B cell (primary cell): ENCODE results near the gene DNAJC4. TPM values are rescaled to one million over a fixed set of nuclear protein-coding genes. Genes with fewer than 3 reads are reported as not detected.

Source experiments
- ATAC-seq: fragments of 200-7000 bp; cut with Tn5 transposase; one replicate; pipeline ENCODE4 v1.10.0; 2021; ENCODE audit warnings: low read depth, mild to moderate bottlenecking, moderate number of reproducible peaks, moderate library complexity
- CTCF ChIA-PET: fragments of 350-600 bp; sonication (Branson Sonifier 250); formaldehyde crosslinking; loops from one replicate; lab custom pipeline; 2021; ENCODE audit warnings: antibody characterized with exemption, inconsistent platforms; lab: Charles Lee
- POLR2A ChIA-PET: fragments of 350-600 bp; sonication (Branson Sonifier 250); formaldehyde crosslinking; loops from one replicate; lab custom pipeline; 2021; ENCODE audit warnings: antibody characterized with exemption; lab: Charles Lee
- DNase-seq: peaks from one replicate; pipeline ENCODE4 v3.0.0; 2013
- H2AFZ ChIP-seq: 2 replicates; pipeline ENCODE4 v1.6.1; 2012; ENCODE audit warnings: mild to moderate bottlenecking, low read depth, low read length; ENCODE audit not compliant: insufficient read depth, poor library complexity, severe bottlenecking
- H3K27ac ChIP-seq, 2 donors: 1 replicate in 1 of 2; 2 replicates in 1 of 2; pipeline ENCODE4 v1.5.1; 2012 to 2013; ENCODE audit warnings: low read length in 2 of 2, mild to moderate bottlenecking in 2 of 2, moderate library complexity in 1 of 2
- H3K27me3 ChIP-seq, 4 experiments: fragments of 200-600 bp in 1 of 4; sonication (generic) in 1 of 4; replicated peaks in 1 of 4; 1 replicate in 2 of 4; 2 replicates in 2 of 4; pipeline versions ENCODE4 v1.6.1 to v1.7.0; 2013 to 2016; ENCODE audit warnings: low read length in 3 of 4, mild to moderate bottlenecking in 2 of 4, mixed read lengths in 1 of 4, moderate library complexity in 1 of 4; ENCODE audit not compliant: insufficient read depth in 4 of 4, control insufficient read depth in 3 of 4; ENCODE audit errors: control extremely low read depth in 1 of 4
- H3K36me3 ChIP-seq, 2 experiments: replicated peaks in 1 of 2; 1 replicate in 1 of 2; 2 replicates in 1 of 2; pipeline versions ENCODE4 v1.6.1 to v1.7.1; 2013; ENCODE audit warnings: low read length in 1 of 2; ENCODE audit not compliant: insufficient read depth in 2 of 2, control insufficient read depth in 1 of 2; ENCODE audit errors: control extremely low read depth in 1 of 2, extremely low read depth in 1 of 2
- H3K4me1 ChIP-seq, 2 donors: fragments of 200-600 bp in 1 of 2; sonication (generic) in 1 of 2; 1 replicate in 1 of 2; 2 replicates in 1 of 2; pipeline versions ENCODE4 v1.5.1 to v1.6.1; 2013 to 2017; ENCODE audit warnings: low read length in 2 of 2; ENCODE audit not compliant: control insufficient read depth in 2 of 2, insufficient read depth in 2 of 2
- H3K4me2 ChIP-seq: replicated peaks from 2 replicates; pipeline ENCODE3; 2012; ENCODE audit warnings: mild to moderate bottlenecking, low read depth, low read length; ENCODE audit not compliant: poor library complexity, severe bottlenecking
- H3K4me3 ChIP-seq, 5 experiments: fragments of 200-600 bp in 1 of 5; sonication (generic) in 1 of 5; 1 replicate in 3 of 5; 2 replicates in 2 of 5; pipeline versions ENCODE4 v1.5.1 to v1.7.0; 2011 to 2016; ENCODE audit warnings: low read length in 4 of 5, mild to moderate bottlenecking in 4 of 5, low read depth in 2 of 5, control low read depth in 1 of 5, moderate library complexity in 1 of 5; ENCODE audit not compliant: insufficient read depth in 1 of 5; ENCODE audit errors: control extremely low read depth in 1 of 5, extremely low read depth in 1 of 5
- H3K79me2 ChIP-seq: fragments of 200-600 bp; sonication (generic); one replicate; pipeline ENCODE4 v1.6.0; 2016; ENCODE audit warnings: low read length; ENCODE audit not compliant: control insufficient read depth, insufficient read depth
- H3K9ac ChIP-seq: fragments of 200-600 bp; sonication (generic); 2 replicates; pipeline ENCODE4 v1.6.1; 2017; ENCODE audit warnings: mild to moderate bottlenecking, low read length, moderate library complexity
- H3K9me3 ChIP-seq, 3 donors: one replicate each; pipeline versions ENCODE4 v1.6.1 to v1.7.1; 2013; ENCODE audit warnings: low read length in 2 of 3; ENCODE audit not compliant: control insufficient read depth in 2 of 3, insufficient read depth in 1 of 3; ENCODE audit errors: control extremely low read depth in 1 of 3
- H4K20me1 ChIP-seq: 2 replicates; pipeline ENCODE4 v1.6.0; 2012; ENCODE audit warnings: mild to moderate bottlenecking, low read length; ENCODE audit not compliant: insufficient read depth, control insufficient read depth, poor library complexity, severe bottlenecking
- H3K27ac Mint-ChIP-seq: one replicate; pipeline ENCODE4 v1.8.0; 2021; ENCODE audit warnings: mixed read lengths
- H3K27me3 Mint-ChIP-seq: one replicate; pipeline ENCODE4 v1.8.0; 2021; ENCODE audit warnings: mixed read lengths
- H3K4me1 Mint-ChIP-seq: one replicate; pipeline ENCODE4 v1.8.0; 2021; ENCODE audit warnings: mixed read lengths
- H3K4me3 Mint-ChIP-seq: one replicate; pipeline ENCODE4 v1.8.0; 2021; ENCODE audit warnings: mixed read lengths
- H3K9me3 Mint-ChIP-seq: one replicate; pipeline ENCODE4 v1.8.0; 2022; ENCODE audit warnings: mixed read lengths; ENCODE audit not compliant: insufficient read depth
- CTCF ChIP-seq: fragments of 200-600 bp; IDR thresholded peaks from one replicate; pipeline ENCODE4 v1.8.0; 2022; ENCODE audit warnings: antibody characterized with exemption, mild to moderate bottlenecking
- EZH2 ChIP-seq: IDR thresholded peaks from 2 replicates; pipeline ENCODE4 v1.6.1; 2012; ENCODE audit warnings: borderline replicate concordance, low read depth, mild to moderate bottlenecking, moderate library complexity, low read length; ENCODE audit not compliant: insufficient read depth, poor library complexity, severe bottlenecking
- WGBS: methylation state at CpG from one replicate; pipeline ENCODE4 v1.1.5; 2013; ENCODE audit warnings: missing lambda C conversion rate; ENCODE audit not compliant: insufficient coverage; 5-methylcytosine and 5-hydroxymethylcytosine counted together
- intact Hi-C: fragments of 100-400 bp; cut with micrococcal nuclease; formaldehyde crosslinking; loops from one replicate; pipeline ENCODE4 v1.10.0; 2022
- polyA plus RNA-seq: library from polyadenylated mRNA; depleted of rRNA; stranded (reverse); fragments of >200 nt; gene quantifications from 2 replicates; pipeline ENCODE4 v1.2.3, GENCODE V29; 2012
- total RNA-seq, 2 donors: library from RNA; stranded (reverse); fragments of 120-200 nt in 1 of 2; gene quantifications; 1 replicate in 1 of 2; 2 replicates in 1 of 2; pipeline versions ENCODE4 v1.2.3 to v1.2.4, GENCODE V29; 2013 to 2022

DNAJC4 gene
- total and polyA plus RNA-seq, 2 donors (not counting 1 experiment from before 2014, with no cell fraction given) = 74.4 to 105 TPM

GRCh38 chr11:64253481-64253880 is 23.1 kb downstream of the DNAJC4 start:
- intact Hi-C loops = no loop called here
- TF ChIP-seq EZH2 = no peak
- TF ChIP-seq CTCF = no peak
- Histone ChIP-seq H3K4me3 (no peak overlapping the region), H3K4me1 (peaks cover 17 to 23% of the 10 kb centered on the region in 2 donors), H2AFZ (no peak overlapping the region), H4K20me1 (no peaks in the 10 kb centered on the region), H3K27ac (no peak overlapping the region), H3K27me3 (no peaks in the 10 kb centered on the region), H3K9me3 (no peaks in the 10 kb centered on the region), H3K79me2 (peaks cover 4% of the 10 kb centered on the region), H3K4me2 (no peak overlapping the region), H3K9ac (no peak overlapping the region), H3K36me3 (no peaks in the 10 kb centered on the region)
- CTCF ChIA-PET = interaction anchor here (0.6 to 0.7 kb wide), 2 partner anchors 21 to 31 kb away, joined by 3 read pairs; partner anchors contain the start of gene BAD
- Mint-ChIP-seq H3K4me1 (peaks cover 17% of the 10 kb centered on the region), H3K4me3 (peak overlapping the region; percentile 41), H3K27me3 (no peaks in the 10 kb centered on the region), H3K9me3 (no peaks in the 10 kb centered on the region), H3K27ac (no peak overlapping the region)
- DNase-seq = no peak
- POLR2A ChIA-PET = no interaction called here
- 85% methylated on average over 5 of the region's 5 CpGs for WGBS
- no peak for ATAC-seq

GRCh38 chr11:64254326-64254725 is 24.0 kb downstream of the DNAJC4 start:
- CTCF ChIA-PET = interaction anchor here (0.7 kb wide), 1 partner anchor 31 kb away, joined by 3 read pairs; the partner anchor contains the start of gene BAD
- peaks cover 17 to 23% of the 10 kb centered on the region in 2 donors for H3K4me1 ChIP-seq
- no peak overlapping the region for H2AFZ ChIP-seq
- ATAC-seq (no peak), DNase-seq (no peak)
- intact Hi-C loops = no loop called here
- no peaks in the 10 kb centered on the region for H3K36me3 ChIP-seq
- H3K9ac ChIP-seq = no peak overlapping the region
- POLR2A ChIA-PET = no interaction called here
- H3K4me3 ChIP-seq = no peak overlapping the region
- H3K9me3 Mint-ChIP-seq = no peaks in the 10 kb centered on the region
- peaks cover 17% of the 10 kb centered on the region for H3K4me1 Mint-ChIP-seq
- no peaks in the 10 kb centered on the region for H4K20me1 ChIP-seq
- no peaks in the 10 kb centered on the region for H3K27me3 ChIP-seq
- H3K9me3 ChIP-seq = no peaks in the 10 kb centered on the region
- 96% methylated on average over 7 of the region's 7 CpGs for WGBS
- H3K27ac ChIP-seq = no peak overlapping the region
- H3K4me2 ChIP-seq = no peak overlapping the region
- no peak overlapping the region for H3K4me3 Mint-ChIP-seq
- TF ChIP-seq EZH2 = no peak
- TF ChIP-seq CTCF = no peak
- H3K27me3 Mint-ChIP-seq = no peaks in the 10 kb centered on the region
- H3K27ac Mint-ChIP-seq = no peak overlapping the region
- peaks cover 4% of the 10 kb centered on the region for H3K79me2 ChIP-seq
